ENCODE results near the gene GNG2. TPM values are rescaled to one million over a fixed set of nuclear protein-coding genes. Genes with fewer than 3 reads are reported as not detected.
A peak's percentile ranks its signal among the peaks of the same experiment; 100 is the strongest.

GNG2 gene
- total RNA-seq, 5 donors from 2014 or later (not counting 1 experiment from before 2014, with no cell fraction given) = 82.2 to 197 (median 99.0) TPM

- Mint-ChIP-seq H3K4me1 (peaks cover 37 to 44% (median 44%) of the 10 kb centered on the region in 3 donors), H3K27me3 (no peaks in the 10 kb centered on the region), H3K36me3 (peaks cover 4% of the 10 kb centered on the region), H3K27ac (no peak overlapping the region), H3K4me3 (no peak overlapping the region), H3K9me3 (no peaks in the 10 kb centered on the region)
- peaks cover 54 to 71% of the 10 kb centered on the region in 2 experiments for H3K4me1 ChIP-seq (ENCODE audit: control insufficient read depth in 1 of 2, extremely low read depth in 1 of 2, insufficient read depth in 2 of 2, low read length in 2 of 2)
- peak overlapping the region; percentile 76 for H3K27ac ChIP-seq (ENCODE audit: low read length)
- CTCF ChIA-PET = interaction anchor here (0.7 to 1.2 kb wide), 8 partner anchors 16 to 111 kb away, joined by 3 to 9 read pairs (median 4); no protein-coding TSS in a partner anchor
- DNase-seq (peak in 1 of 35 experiments; percentile 54), ATAC-seq (replicated peaks in 1 of 4) (peak in 3 of 4 experiments; percentile 28 to 51 (median 35))
- POLR2A ChIA-PET = interaction anchor here in 1 of 2 donors (0.6 to 1.3 kb wide), 9 partner anchors 14 to 1550 kb away, joined by 3 to 17 read pairs (median 4); no protein-coding TSS in a partner anchor
- no peak overlapping the region for H3K4me3 ChIP-seq (ENCODE audit: control insufficient read depth in 1 of 2, extremely low read depth in 1 of 2, low read length in 1 of 2)
- no peaks in the 10 kb centered on the region for H3K36me3 ChIP-seq (ENCODE audit: control insufficient read depth in 2 of 2, extremely low read depth in 1 of 2, insufficient read depth in 1 of 2, low read length in 1 of 2)
- no peaks in the 10 kb centered on the region for H3K27me3 ChIP-seq (replicated peaks in 1 of 2; ENCODE audit: control insufficient read depth in 2 of 2, extremely low read depth in 1 of 2, insufficient read depth in 2 of 2, low read length in 1 of 2)
- no CpG with 5 or more reads among the region's 2 CpGs for WGBS (ENCODE audit: insufficient coverage)
- no peaks in the 10 kb centered on the region for H3K9me3 ChIP-seq
These were observed 7.3 kb downstream of the GNG2 start for GRCh38 chr14:51867741-51868140.

- H3K36me3 Mint-ChIP-seq = peaks cover 4% of the 10 kb centered on the region
- H3K4me1 Mint-ChIP-seq = peaks cover 37 to 44% (median 44%) of the 10 kb centered on the region in 3 donors
- ATAC-seq (replicated peaks in 1 of 4) (no peak), DNase-seq (no peak)
- POLR2A ChIA-PET = interaction anchor here (0.5 to 1.3 kb wide), 5 partner anchors 13 to 598 kb away, joined by 3 to 17 read pairs (median 4); no protein-coding TSS in a partner anchor
- Histone ChIP-seq H3K4me1 (ENCODE audit: control insufficient read depth in 1 of 2, extremely low read depth in 1 of 2, insufficient read depth in 2 of 2, low read length in 2 of 2) (peaks cover 54 to 70% of the 10 kb centered on the region in 2 experiments), H3K27ac (ENCODE audit: low read length) (peak overlapping the region; percentile 76), H3K4me3 (ENCODE audit: control insufficient read depth in 1 of 2, extremely low read depth in 1 of 2, low read length in 1 of 2) (no peak overlapping the region), H3K36me3 (ENCODE audit: control insufficient read depth in 2 of 2, extremely low read depth in 1 of 2, insufficient read depth in 1 of 2, low read length in 1 of 2) (no peaks in the 10 kb centered on the region), H3K9me3 (no peaks in the 10 kb centered on the region), H3K27me3 (replicated peaks in 1 of 2; ENCODE audit: control insufficient read depth in 2 of 2, extremely low read depth in 1 of 2, insufficient read depth in 2 of 2, low read length in 1 of 2) (no peaks in the 10 kb centered on the region)
- no CpG with 5 or more reads among the region's 2 CpGs for WGBS (ENCODE audit: insufficient coverage)
- no peak overlapping the region for H3K4me3 Mint-ChIP-seq
- CTCF ChIA-PET = interaction anchor here in 1 of 2 donors (0.7 to 1.2 kb wide), 4 partner anchors 20 to 87 kb away, joined by 3 to 9 read pairs (median 4); no protein-coding TSS in a partner anchor
- no peaks in the 10 kb centered on the region for H3K27me3 Mint-ChIP-seq
- no peak overlapping the region for H3K27ac Mint-ChIP-seq
- no peaks in the 10 kb centered on the region for H3K9me3 Mint-ChIP-seq
These were observed 8.0 kb downstream of the GNG2 start for GRCh38 chr14:51868405-51868804.

- 37% methylated on average over 2 of the region's 9 CpGs for WGBS (ENCODE audit: insufficient coverage)
- DNase-seq = peak in 20 of 35 experiments; percentile 13 to 60 (median 34)
- Histone ChIP-seq H3K36me3 (ENCODE audit: control insufficient read depth in 2 of 2, extremely low read depth in 1 of 2, insufficient read depth in 1 of 2, low read length in 1 of 2) (no peaks in the 10 kb centered on the region), H3K4me1 (ENCODE audit: control insufficient read depth in 1 of 2, extremely low read depth in 1 of 2, insufficient read depth in 2 of 2, low read length in 2 of 2) (peaks cover 58 to 61% of the 10 kb centered on the region in 2 experiments), H3K27ac (ENCODE audit: low read length) (no peak overlapping the region), H3K27me3 (replicated peaks in 1 of 2; ENCODE audit: control insufficient read depth in 2 of 2, extremely low read depth in 1 of 2, insufficient read depth in 2 of 2, low read length in 1 of 2) (no peaks in the 10 kb centered on the region), H3K4me3 (ENCODE audit: control insufficient read depth in 1 of 2, extremely low read depth in 1 of 2, low read length in 1 of 2) (no peak overlapping the region), H3K9me3 (no peaks in the 10 kb centered on the region)
- ATAC-seq (replicated peaks in 1 of 4) = peak in 3 of 4 experiments; percentile 32 to 56 (median 52)
- peaks cover 33 to 44% (median 44%) of the 10 kb centered on the region in 3 donors for H3K4me1 Mint-ChIP-seq
- H3K27ac Mint-ChIP-seq = peak overlapping the region; percentile 67 to 68
- no peaks in the 10 kb centered on the region for H3K27me3 Mint-ChIP-seq
- ChIA-PET CTCF (interaction anchor here in 1 of 2 donors (0.5 to 1.2 kb wide), 3 partner anchors 33 to 182 kb away, joined by 3 to 8 read pairs (median 3); no protein-coding TSS in a partner anchor), POLR2A (interaction anchor here (0.5 to 2.8 kb wide), 6 partner anchors 8 to 193 kb away, joined by 3 to 29 read pairs (median 4); partner anchors contain the start of gene GNG2 (in 1 of the 2))
- peak overlapping the region; percentile 7 to 48 (median 40) for H3K4me3 Mint-ChIP-seq
- peaks cover 9% of the 10 kb centered on the region for H3K36me3 Mint-ChIP-seq
- no peaks in the 10 kb centered on the region for H3K9me3 Mint-ChIP-seq
These were observed 9.1 kb downstream of the GNG2 start for GRCh38 chr14:51869411-51870100.

- no peak for ATAC-seq (replicated peaks in 1 of 4)
- peak overlapping the region; percentile 50 for H3K27ac Mint-ChIP-seq
- peaks cover 8% of the 10 kb centered on the region for H3K36me3 Mint-ChIP-seq
- Histone ChIP-seq H3K36me3 (ENCODE audit: control insufficient read depth in 2 of 2, extremely low read depth in 1 of 2, insufficient read depth in 1 of 2, low read length in 1 of 2) (peaks cover 0 to 4% of the 10 kb centered on the region in 2 donors), H3K4me1 (ENCODE audit: control insufficient read depth in 1 of 2, extremely low read depth in 1 of 2, insufficient read depth in 2 of 2, low read length in 2 of 2) (peaks cover 55 to 56% of the 10 kb centered on the region in 2 experiments), H3K9me3 (no peaks in the 10 kb centered on the region), H3K27me3 (replicated peaks in 1 of 2; ENCODE audit: control insufficient read depth in 2 of 2, extremely low read depth in 1 of 2, insufficient read depth in 2 of 2, low read length in 1 of 2) (no peaks in the 10 kb centered on the region), H3K27ac (ENCODE audit: low read length) (no peak overlapping the region), H3K4me3 (ENCODE audit: control insufficient read depth in 1 of 2, extremely low read depth in 1 of 2, low read length in 1 of 2) (no peak overlapping the region)
- WGBS (ENCODE audit: insufficient coverage) = no CpG with 5 or more reads among the region's 2 CpGs
- H3K4me3 Mint-ChIP-seq = peak overlapping the region in 1 of 3 donors; percentile 26
- CTCF ChIA-PET = no interaction called here
- H3K4me1 Mint-ChIP-seq = peaks cover 33 to 44% (median 43%) of the 10 kb centered on the region in 3 donors
- no peaks in the 10 kb centered on the region for H3K9me3 Mint-ChIP-seq
- POLR2A ChIA-PET = interaction anchor here (0.5 to 2.8 kb wide), 6 partner anchors 9 to 650 kb away, joined by 3 to 29 read pairs (median 6); partner anchors contain the start of gene GNG2 (in 1 of the 2)
- DNase-seq = no peak
- H3K27me3 Mint-ChIP-seq = no peaks in the 10 kb centered on the region
These were observed 10.2 kb downstream of the GNG2 start for GRCh38 chr14:51870606-51871005.

- peak overlapping the region; percentile 75 to 85 for H3K27ac Mint-ChIP-seq
- H3K27me3 Mint-ChIP-seq = no peaks in the 10 kb centered on the region
- DNase-seq (no peak), ATAC-seq (replicated peaks in 1 of 4) (peak in 3 of 4 experiments; percentile 17 to 33 (median 28))
- Histone ChIP-seq H3K27me3 (replicated peaks in 1 of 2; ENCODE audit: control insufficient read depth in 2 of 2, extremely low read depth in 1 of 2, insufficient read depth in 2 of 2, low read length in 1 of 2) (no peaks in the 10 kb centered on the region), H3K27ac (ENCODE audit: low read length) (peak overlapping the region; percentile 28), H3K36me3 (ENCODE audit: control insufficient read depth in 2 of 2, extremely low read depth in 1 of 2, insufficient read depth in 1 of 2, low read length in 1 of 2) (peaks cover 0 to 4% of the 10 kb centered on the region in 2 donors), H3K4me1 (ENCODE audit: control insufficient read depth in 1 of 2, extremely low read depth in 1 of 2, insufficient read depth in 2 of 2, low read length in 2 of 2) (peaks cover 46 to 56% of the 10 kb centered on the region in 2 experiments), H3K9me3 (no peaks in the 10 kb centered on the region), H3K4me3 (ENCODE audit: control insufficient read depth in 1 of 2, extremely low read depth in 1 of 2, low read length in 1 of 2) (no peak overlapping the region)
- H3K9me3 Mint-ChIP-seq = no peaks in the 10 kb centered on the region
- POLR2A ChIA-PET = interaction anchor here (0.5 to 2.8 kb wide), 5 partner anchors 9 to 18 kb away, joined by 3 to 29 read pairs (median 4); partner anchors contain the start of gene GNG2 (in 1 of the 2)
- H3K4me3 Mint-ChIP-seq = peak overlapping the region in 1 of 3 donors; percentile 48
- CTCF ChIA-PET = interaction anchor here (0.7 to 1.0 kb wide), 2 partner anchors 12 to 279 kb away, joined by 3 read pairs; partner anchors contain the start of gene GNG2 (in 1 of the 2)
- H3K36me3 Mint-ChIP-seq = peaks cover 12% of the 10 kb centered on the region
- H3K4me1 Mint-ChIP-seq = peaks cover 43 to 53% (median 53%) of the 10 kb centered on the region in 3 donors
- WGBS (ENCODE audit: insufficient coverage) = no CpG with 5 or more reads among the region's 2 CpGs
These were observed 11.4 kb downstream of the GNG2 start for GRCh38 chr14:51871846-51872245.

- ChIA-PET CTCF (interaction anchor here in 1 of 2 donors (1.0 kb wide), 1 partner anchor 12 kb away, joined by 3 read pairs; the partner anchor contains the start of gene GNG2), POLR2A (interaction anchor here (0.5 to 0.9 kb wide), 3 partner anchors 10 to 27 kb away, joined by 3 to 5 read pairs (median 3); no protein-coding TSS in a partner anchor)
- H3K4me1 Mint-ChIP-seq = peaks cover 49 to 59% (median 59%) of the 10 kb centered on the region in 3 donors
- H3K36me3 Mint-ChIP-seq = peaks cover 16% of the 10 kb centered on the region
- peaks cover 40 to 54% of the 10 kb centered on the region in 2 experiments for H3K4me1 ChIP-seq (ENCODE audit: control insufficient read depth in 1 of 2, extremely low read depth in 1 of 2, insufficient read depth in 2 of 2, low read length in 2 of 2)
- no peaks in the 10 kb centered on the region for H3K9me3 Mint-ChIP-seq
- WGBS (ENCODE audit: insufficient coverage) = no CpG with 5 or more reads among the region's 3 CpGs
- no peaks in the 10 kb centered on the region for H3K9me3 ChIP-seq
- no peaks in the 10 kb centered on the region for H3K27me3 Mint-ChIP-seq
- H3K4me3 Mint-ChIP-seq = no peak overlapping the region
- ATAC-seq (replicated peaks in 1 of 4) (no peak), DNase-seq (no peak)
- H3K36me3 ChIP-seq (ENCODE audit: control insufficient read depth in 2 of 2, extremely low read depth in 1 of 2, insufficient read depth in 1 of 2, low read length in 1 of 2) = peaks cover 0 to 4% of the 10 kb centered on the region in 2 donors
- H3K27ac ChIP-seq (ENCODE audit: low read length) = no peak overlapping the region
- peak overlapping the region; percentile 3 to 85 for H3K27ac Mint-ChIP-seq
- no peaks in the 10 kb centered on the region for H3K27me3 ChIP-seq (replicated peaks in 1 of 2; ENCODE audit: control insufficient read depth in 2 of 2, extremely low read depth in 1 of 2, insufficient read depth in 2 of 2, low read length in 1 of 2)
- H3K4me3 ChIP-seq (ENCODE audit: control insufficient read depth in 1 of 2, extremely low read depth in 1 of 2, low read length in 1 of 2) = no peak overlapping the region
These were observed 12.0 kb downstream of the GNG2 start for GRCh38 chr14:51872396-51872795.
